Measurements from ENCODE around the gene EGFLAM.

DNA sequence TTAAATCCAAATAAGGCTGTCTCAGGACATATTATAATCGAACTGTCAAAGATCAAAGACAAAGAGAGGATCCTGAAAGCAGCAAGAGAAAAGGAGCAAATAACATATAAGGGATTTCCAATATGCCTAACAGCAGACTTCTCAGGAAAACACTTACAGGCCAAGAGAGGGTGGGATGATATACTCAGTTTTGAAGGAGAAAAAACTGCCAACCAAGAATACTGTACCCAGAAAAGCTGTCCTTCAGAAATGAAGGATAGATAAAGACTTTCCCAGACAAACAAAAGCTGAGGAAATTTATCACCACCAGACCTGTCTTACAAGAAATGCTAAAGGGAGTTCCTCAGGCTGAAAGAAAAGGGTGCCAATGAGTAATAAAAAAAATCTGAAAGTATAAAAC, 16.0 kb downstream of the EGFLAM start:
- TF ChIP-seq, protein P1, sequence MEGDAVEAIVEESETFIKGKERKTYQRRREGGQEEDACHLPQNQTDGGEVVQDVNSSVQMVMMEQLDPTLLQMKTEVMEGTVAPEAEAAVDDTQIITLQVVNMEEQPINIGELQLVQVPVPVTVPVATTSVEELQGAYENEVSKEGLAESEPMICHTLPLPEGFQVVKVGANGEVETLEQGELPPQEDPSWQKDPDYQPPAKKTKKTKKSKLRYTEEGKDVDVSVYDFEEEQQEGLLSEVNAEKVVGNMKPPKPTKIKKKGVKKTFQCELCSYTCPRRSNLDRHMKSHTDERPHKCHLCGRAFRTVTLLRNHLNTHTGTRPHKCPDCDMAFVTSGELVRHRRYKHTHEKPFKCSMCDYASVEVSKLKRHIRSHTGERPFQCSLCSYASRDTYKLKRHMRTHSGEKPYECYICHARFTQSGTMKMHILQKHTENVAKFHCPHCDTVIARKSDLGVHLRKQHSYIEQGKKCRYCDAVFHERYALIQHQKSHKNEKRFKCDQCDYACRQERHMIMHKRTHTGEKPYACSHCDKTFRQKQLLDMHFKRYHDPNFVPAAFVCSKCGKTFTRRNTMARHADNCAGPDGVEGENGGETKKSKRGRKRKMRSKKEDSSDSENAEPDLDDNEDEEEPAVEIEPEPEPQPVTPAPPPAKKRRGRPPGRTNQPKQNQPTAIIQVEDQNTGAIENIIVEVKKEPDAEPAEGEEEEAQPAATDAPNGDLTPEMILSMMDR (conservative IDR thresholded peaks at IDR 0.05 in 1 of 2, IDR thresholded peaks at IDR 0.05 in 1 of 2; ENCODE audit: low read depth in 1 of 2, low read length in 2 of 2): no peak
- TF ChIP-seq EZH2 (IDR thresholded peaks at IDR 0.05; ENCODE audit: low read length, missing control alignments): no peak

All from fibroblast of lung (primary cell).